HG03432 (cell line): Measurements from ENCODE around the gene PPP2R5A.
A peak's percentile ranks its signal among the peaks of the same experiment; 100 is the strongest.
"Not testable (repeated sequence)": the region's sequence is repeated elsewhere in the genome, so short reads cannot be mapped to it uniquely, and the experiment has no call there.

Experiments used
- ATAC-seq: cut with Tn5 transposase; IDR thresholded peaks from one replicate; pipeline ENCODE4 v1.9.1; 2021; ENCODE audit warnings: mild to moderate bottlenecking, moderate library complexity; ENCODE audit not compliant: unreplicated experiment

The PPP2R5A gene

GRCh38 chr1:212351588-212352362 is 66.6 kb downstream of the PPP2R5A start:
- ATAC-seq, result no peak

GRCh38 chr1:212353181-212353580 is 68.0 kb downstream of the PPP2R5A start:
- no peak for ATAC-seq

- no peak for ATAC-seq
Measured at GRCh38 chr1:212354464-212354863, 69.3 kb downstream of the PPP2R5A start.

GRCh38 chr1:212355230-212355969 is 70.2 kb downstream of the PPP2R5A start:
- no peak for ATAC-seq

GRCh38 chr1:212359794-212360479 is 74.7 kb downstream of the PPP2R5A start:
- no peak for ATAC-seq

GRCh38 chr1:212364985-212365384 is 79.8 kb downstream of the PPP2R5A start:
- ATAC-seq, result no peak

- no peak for ATAC-seq
Measured at GRCh38 chr1:212366901-212367300, 81.7 kb downstream of the PPP2R5A start.

GRCh38 chr1:212367474-212368072 is 82.4 kb downstream of the PPP2R5A start:
- ATAC-seq, result no peak

- peak; percentile 79 for ATAC-seq
Measured at GRCh38 chr1:212368073-212368484, 82.9 kb downstream of the PPP2R5A start.

GRCh38 chr1:212375986-212376385 is 90.8 kb downstream of the PPP2R5A start:
- no peak for ATAC-seq

- ATAC-seq, result no peak
Measured at GRCh38 chr1:212377644-212378043, 92.4 kb downstream of the PPP2R5A start.

- ATAC-seq, result no peak
Measured at GRCh38 chr1:212379366-212379765, 94.2 kb downstream of the PPP2R5A start.

- ATAC-seq, result no peak
Measured at GRCh38 chr1:212381397-212382035, 96.3 kb downstream of the PPP2R5A start.

GRCh38 chr1:212386029-212386428 is 100.8 kb downstream of the PPP2R5A start:
- ATAC-seq, result no peak

- ATAC-seq, result no peak
Measured at GRCh38 chr1:212388985-212389716, 103.9 kb downstream of the PPP2R5A start.

GRCh38 chr1:212395678-212396437 is 110.6 kb downstream of the PPP2R5A start:
- not testable (repeated sequence) for ATAC-seq

GRCh38 chr1:212396638-212397037 is 111.4 kb downstream of the PPP2R5A start:
- no peak for ATAC-seq

GRCh38 chr1:212397171-212397570 is 112.0 kb downstream of the PPP2R5A start:
- no peak for ATAC-seq

- ATAC-seq, result no peak
Measured at GRCh38 chr1:212401042-212401441, 115.8 kb downstream of the PPP2R5A start.
